Measurements from ENCODE around the gene PRKD3. TPM values are rescaled to one million over a fixed set of nuclear protein-coding genes. Genes with fewer than 3 reads are reported as not detected.

Gene PRKD3
- total and polyA plus RNA-seq, 9 of the 15 experiments (the other 6 are each of a cell fraction or from before 2014, with no cell fraction given), result 4.7 to 26.7 (median 17.0) TPM

- Histone ChIP-seq H4K20me1 (replicated peaks; ENCODE audit: control insufficient read depth, insufficient read depth, low read length) (no peaks in the 10 kb centered on the region), H3K4me2 (ENCODE audit: insufficient read depth, low read length) (no peak overlapping the region), H3K4me1 (replicated peaks in 1 of 2; ENCODE audit: control insufficient read depth in 2 of 2, insufficient read depth in 2 of 2, low read length in 2 of 2) (no peaks in the 10 kb centered on the region; a peak in 1 of 5 replicates), H3K9ac (ENCODE audit: insufficient read depth in 1 of 2, low read depth in 2 of 2, low read length in 2 of 2) (no peak overlapping the region), H2AFZ (ENCODE audit: low read depth, low read length) (no peak overlapping the region), H3K36me3 (ENCODE audit: control insufficient read depth, insufficient read depth, low read length) (no peaks in the 10 kb centered on the region), H3K27ac (ENCODE audit: extremely low read depth, low read depth, low read length) (no peak overlapping the region), H3K27me3 (ENCODE audit: control insufficient read depth in 2 of 2, insufficient read depth in 2 of 2, low read length in 2 of 2) (no peaks in the 10 kb centered on the region), H3K4me3 (no peak overlapping the region), H3K9me1 (ENCODE audit: control insufficient read depth, insufficient read depth, low read length) (no peaks in the 10 kb centered on the region), H3K79me2 (ENCODE audit: control insufficient read depth, insufficient read depth, low read length) (peaks cover 15% of the 10 kb centered on the region; the same call in 1 of the 3 replicates), H3K9me3 (replicated peaks; ENCODE audit: control insufficient read depth, insufficient read depth, low read depth, low read length) (no peaks in the 10 kb centered on the region)
- ATAC-seq (no peak), FAIRE-seq (no peak), DNase-seq (ENCODE audit: extremely low read depth in 1 of 4, low spot score in 3 of 4) (no peak)
- no peak for TF ChIP-seq HDAC8 (tag; IDR thresholded peaks at IDR 0.05)
- in situ Hi-C loops (cut with MboI) (no loop called here), intact Hi-C loops (cut with micrococcal nuclease) (no loop called here)
- ChIA-PET CTCF (ENCODE audit: low intra/inter-chr PET ratio) (interaction anchor here (0.5 kb wide), 1 partner anchor 150 kb away, joined by 4 read pairs; no protein-coding TSS in a partner anchor), POLR2A (interaction anchor here (0.6 to 1.6 kb wide), 4 partner anchors 10 to 428 kb away, joined by 3 to 5 read pairs (median 4); no protein-coding TSS in a partner anchor)
- 87% methylated on average over 2 of the region's 2 CpGs for WGBS (ENCODE audit: insufficient coverage, low coverage, missing lambda C conversion rate)
- no TSS peak for BruUV-seq (replicated peaks)
These were observed 17.1 kb downstream of the PRKD3 start for GRCh38 chr2:37307500-37307899.

- Histone ChIP-seq H3K27me3 (ENCODE audit: control insufficient read depth in 2 of 2, insufficient read depth in 2 of 2, low read length in 2 of 2) (no peaks in the 10 kb centered on the region), H4K20me1 (replicated peaks; ENCODE audit: control insufficient read depth, insufficient read depth, low read length) (no peaks in the 10 kb centered on the region), H3K9me3 (replicated peaks; ENCODE audit: control insufficient read depth, insufficient read depth, low read depth, low read length) (no peaks in the 10 kb centered on the region), H3K27ac (ENCODE audit: extremely low read depth, low read depth, low read length) (no peak overlapping the region), H3K4me1 (replicated peaks in 1 of 2; ENCODE audit: control insufficient read depth in 2 of 2, insufficient read depth in 2 of 2, low read length in 2 of 2) (no peaks in the 10 kb centered on the region), H3K9ac (ENCODE audit: insufficient read depth in 1 of 2, low read depth in 2 of 2, low read length in 2 of 2) (no peak overlapping the region), H3K4me3 (no peak overlapping the region), H3K4me2 (ENCODE audit: insufficient read depth, low read length) (no peak overlapping the region), H3K9me1 (ENCODE audit: control insufficient read depth, insufficient read depth, low read length) (no peaks in the 10 kb centered on the region), H3K79me2 (ENCODE audit: control insufficient read depth, insufficient read depth, low read length) (peaks cover 8% of the 10 kb centered on the region; the same call in 1 of the 3 replicates), H3K36me3 (ENCODE audit: control insufficient read depth, insufficient read depth, low read length) (no peaks in the 10 kb centered on the region), H2AFZ (ENCODE audit: low read depth, low read length) (no peak overlapping the region)
- 22% methylated on average over 3 of the region's 3 CpGs for WGBS (ENCODE audit: insufficient coverage, low coverage, missing lambda C conversion rate)
- CTCF ChIA-PET (ENCODE audit: low intra/inter-chr PET ratio), result no interaction called here
- POLR2A ChIA-PET, result no interaction called here
- ATAC-seq (no peak), FAIRE-seq (no peak), DNase-seq (ENCODE audit: extremely low read depth in 1 of 4, low spot score in 3 of 4) (peak in 1 of 4 experiments; percentile 16)
- no TSS peak for BruUV-seq (replicated peaks)
- in situ Hi-C loops (cut with MboI) (no loop called here), intact Hi-C loops (cut with micrococcal nuclease) (no loop called here)
- no peak for TF ChIP-seq NONO (IDR thresholded peaks at IDR 0.05; ENCODE audit: low read depth in 2 of 2, low read length in 1 of 2)
- TF ChIP-seq CREB5 (CRISPR knock-in tag; IDR thresholded peaks at IDR 0.05), result no peak
- no peak for TF ChIP-seq ZNF408 (CRISPR knock-in tag; IDR thresholded peaks at IDR 0.05; ENCODE audit: low read depth)
- TF ChIP-seq ZBTB34 (CRISPR knock-in tag; IDR thresholded peaks at IDR 0.05), result no peak
- no peak for TF ChIP-seq GATA2 (CRISPR knock-in tag; IDR thresholded peaks at IDR 0.05)
- TF ChIP-seq SIN3A (IDR thresholded peaks at IDR 0.05; ENCODE audit: borderline replicate concordance in 2 of 2, control insufficient read depth in 1 of 2, low read depth in 2 of 2, low read length in 2 of 2), result no peak
- TF ChIP-seq NFIC (IDR thresholded peaks at IDR 0.05), result peak; percentile 62
- no peak for TF ChIP-seq PKNOX1 (IDR thresholded peaks at IDR 0.05)
- no peak for TF ChIP-seq RBFOX2 (IDR thresholded peaks at IDR 0.05; ENCODE audit: low read depth, low read length)
These were observed 18.6 kb downstream of the PRKD3 start for GRCh38 chr2:37306024-37306423.
